Esophagus muscularis mucosa (tissue), 4 donors: Measurements from ENCODE around the gene SMLR1. TPM values are rescaled to one million over a fixed set of nuclear protein-coding genes. Genes with fewer than 3 reads are reported as not detected.

Experiments used
- DNase-seq: peaks from one replicate; pipeline ENCODE4 v3.0.0-alpha.2; 2017; ENCODE audit errors: extremely low spot score
- H3K27ac ChIP-seq, 4 donors: fragments of 200-600 bp; sonication (generic); replicated peaks in 1 of 4; 1 replicate in 3 of 4; 2 replicates in 1 of 4; pipeline ENCODE4 v1.5.1; 2016 to 2019; ENCODE audit warnings: mild to moderate bottlenecking in 1 of 4
- H3K27me3 ChIP-seq, 4 donors: fragments of 200-600 bp; sonication (generic); one replicate each; pipeline versions ENCODE4 v1.5.1 to v1.6.0; 2016 to 2019
- H3K36me3 ChIP-seq, 4 donors: fragments of 200-600 bp; sonication (generic); one replicate each; pipeline ENCODE4 v1.5.1; 2016 to 2019
- H3K4me1 ChIP-seq, 4 donors: fragments of 200-600 bp; sonication (generic); one replicate each; pipeline ENCODE4 v1.5.1; 2016 to 2019
- H3K4me3 ChIP-seq, 4 donors: fragments of 200-600 bp; sonication (generic); 1 replicate in 2 of 4; 2 replicates in 2 of 4; pipeline ENCODE4 v1.5.1; 2016 to 2019; ENCODE audit warnings: mild to moderate bottlenecking in 4 of 4, moderate library complexity in 1 of 4
- H3K9me3 ChIP-seq, 4 donors: fragments of 200-600 bp; sonication (generic); 1 replicate in 3 of 4; 2 replicates in 1 of 4; pipeline ENCODE4 v1.5.1; 2016 to 2019
- EP300 ChIP-seq: sonication (generic); formaldehyde crosslinking; IDR thresholded peaks from one replicate; pipeline ENCODE4 v1.6.1; 2017; ENCODE audit warnings: antibody characterized with exemption
- POLR2A ChIP-seq: fragments of 450-650 bp; IDR thresholded peaks from one replicate; pipeline ENCODE4 v1.6.1; 2017; ENCODE audit warnings: antibody characterized with exemption, moderate library complexity, mild to moderate bottlenecking, low read depth
- POLR2AphosphoS5 ChIP-seq, 2 donors: sonication (generic); formaldehyde crosslinking; IDR thresholded peaks; one replicate each; pipeline ENCODE4 v1.6.1; 2017; ENCODE audit warnings: antibody characterized with exemption in 2 of 2
- WGBS: methylation state at CpG from one replicate; pipeline ENCODE4 v1.1.5; 2018; 5-methylcytosine and 5-hydroxymethylcytosine counted together
- intact Hi-C: fragments of 100-400 bp; cut with DNase I; formaldehyde crosslinking; loops from one replicate; pipeline ENCODE4 v1.15.1; 2023
- total RNA-seq, 4 donors: library from RNA; depleted of rRNA; stranded (reverse); fragments of >200 nt; gene quantifications; one replicate each; pipeline versions ENCODE4 v1.1.0 to v1.2.1, GENCODE V29; 2016
- TF ChIP-seq, protein P1 (sequence below), 3 experiments: fragments of 200-600 bp in 2 of 3; fragments of 450-650 bp in 1 of 3; sonication (generic) in 2 of 3; IDR thresholded peaks; one replicate each; pipeline ENCODE4 v1.5.1; 2017 to 2019; ENCODE audit warnings: antibody characterized with exemption in 3 of 3, mild to moderate bottlenecking in 2 of 3, moderate library complexity in 1 of 3

Gene SMLR1
- total RNA-seq, 4 donors from 2014 or later, result not detected

DNA sequence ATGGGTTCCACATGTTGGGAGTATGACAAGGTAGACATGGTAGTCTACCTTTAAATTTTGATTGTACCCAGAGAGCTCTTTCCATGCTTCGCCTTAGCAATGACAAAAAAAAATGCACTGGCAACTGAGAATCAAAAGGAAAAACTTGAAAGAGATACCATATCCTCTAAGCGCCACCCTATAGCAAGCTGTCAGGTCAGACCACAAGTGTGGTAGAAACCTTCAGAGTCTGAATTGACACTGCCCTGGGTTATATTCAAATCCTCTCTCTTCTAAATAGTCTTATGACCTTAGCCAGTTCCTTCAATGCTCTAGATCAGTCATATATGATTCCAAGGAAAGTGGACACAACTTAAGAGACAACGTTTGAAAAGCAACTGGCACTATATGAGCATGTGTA, 45.6 kb upstream of the SMLR1 start:
- Histone ChIP-seq H3K4me1 (peaks cover 0 to 18% (median 6%) of the 10 kb centered on the region in 4 donors), H3K9me3 (no peaks in the 10 kb centered on the region), H3K27me3 (no peaks in the 10 kb centered on the region), H3K36me3 (no peaks in the 10 kb centered on the region), H3K4me3 (no peak overlapping the region), H3K27ac (no peak overlapping the region)
- WGBS, result 92% methylated on average over 3 of the region's 3 CpGs
- DNase-seq, result no peak
- TF ChIP-seq, protein P1, sequence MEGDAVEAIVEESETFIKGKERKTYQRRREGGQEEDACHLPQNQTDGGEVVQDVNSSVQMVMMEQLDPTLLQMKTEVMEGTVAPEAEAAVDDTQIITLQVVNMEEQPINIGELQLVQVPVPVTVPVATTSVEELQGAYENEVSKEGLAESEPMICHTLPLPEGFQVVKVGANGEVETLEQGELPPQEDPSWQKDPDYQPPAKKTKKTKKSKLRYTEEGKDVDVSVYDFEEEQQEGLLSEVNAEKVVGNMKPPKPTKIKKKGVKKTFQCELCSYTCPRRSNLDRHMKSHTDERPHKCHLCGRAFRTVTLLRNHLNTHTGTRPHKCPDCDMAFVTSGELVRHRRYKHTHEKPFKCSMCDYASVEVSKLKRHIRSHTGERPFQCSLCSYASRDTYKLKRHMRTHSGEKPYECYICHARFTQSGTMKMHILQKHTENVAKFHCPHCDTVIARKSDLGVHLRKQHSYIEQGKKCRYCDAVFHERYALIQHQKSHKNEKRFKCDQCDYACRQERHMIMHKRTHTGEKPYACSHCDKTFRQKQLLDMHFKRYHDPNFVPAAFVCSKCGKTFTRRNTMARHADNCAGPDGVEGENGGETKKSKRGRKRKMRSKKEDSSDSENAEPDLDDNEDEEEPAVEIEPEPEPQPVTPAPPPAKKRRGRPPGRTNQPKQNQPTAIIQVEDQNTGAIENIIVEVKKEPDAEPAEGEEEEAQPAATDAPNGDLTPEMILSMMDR (IDR thresholded peaks at IDR 0.05), result no peak
- no peak for TF ChIP-seq POLR2AphosphoS5 (IDR thresholded peaks at IDR 0.05)
- no peak for TF ChIP-seq POLR2A
- TF ChIP-seq EP300, result no peak
- intact Hi-C loops, result no loop called here

DNA sequence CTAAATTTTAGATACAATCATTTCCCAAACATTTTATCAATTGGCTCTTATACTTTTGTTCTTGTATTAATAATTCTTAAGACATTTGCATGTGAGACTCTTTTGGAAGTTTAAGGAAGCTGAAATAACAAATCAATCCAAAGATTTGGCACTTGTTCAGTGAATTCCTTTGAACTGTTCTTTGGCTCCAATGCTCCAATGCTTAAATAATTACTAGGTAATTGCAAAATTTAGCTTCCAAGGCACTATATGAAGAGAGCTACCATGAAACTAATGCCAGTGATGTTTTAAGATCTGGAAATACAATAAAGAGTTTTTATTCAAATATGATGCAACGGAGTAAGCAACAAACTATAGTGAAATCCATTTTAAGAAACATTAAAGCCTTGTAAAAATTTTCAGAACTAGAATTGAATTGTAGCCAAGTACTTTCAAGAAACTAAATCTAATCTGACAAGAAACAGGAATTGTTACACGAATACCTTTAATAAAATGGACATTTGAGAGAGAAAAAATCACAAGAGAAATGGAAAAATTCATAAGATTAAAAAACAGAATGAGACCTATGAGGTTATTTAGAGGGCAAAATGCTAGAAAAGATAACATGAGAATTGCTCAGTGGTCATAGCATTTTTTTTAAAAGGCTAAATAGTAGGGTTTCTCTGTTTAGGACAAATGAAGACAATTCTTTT, 43.6 kb upstream of the SMLR1 start:
- WGBS, result 47% methylated on average over 2 of the region's 2 CpGs
- TF ChIP-seq, protein P1 (IDR thresholded peaks at IDR 0.05), result no peak
- TF ChIP-seq POLR2AphosphoS5 (IDR thresholded peaks at IDR 0.05), result no peak
- TF ChIP-seq EP300, result no peak
- no peak for TF ChIP-seq POLR2A
- H3K4me1 ChIP-seq, result peaks cover 0 to 15% (median 6%) of the 10 kb centered on the region in 4 donors
- H3K4me3 ChIP-seq, result no peak overlapping the region
- H3K9me3 ChIP-seq, result no peaks in the 10 kb centered on the region
- no peak for DNase-seq
- no peak overlapping the region for H3K27ac ChIP-seq
- no peaks in the 10 kb centered on the region for H3K27me3 ChIP-seq
- H3K36me3 ChIP-seq, result no peaks in the 10 kb centered on the region
- intact Hi-C loops, result no loop called here

DNA sequence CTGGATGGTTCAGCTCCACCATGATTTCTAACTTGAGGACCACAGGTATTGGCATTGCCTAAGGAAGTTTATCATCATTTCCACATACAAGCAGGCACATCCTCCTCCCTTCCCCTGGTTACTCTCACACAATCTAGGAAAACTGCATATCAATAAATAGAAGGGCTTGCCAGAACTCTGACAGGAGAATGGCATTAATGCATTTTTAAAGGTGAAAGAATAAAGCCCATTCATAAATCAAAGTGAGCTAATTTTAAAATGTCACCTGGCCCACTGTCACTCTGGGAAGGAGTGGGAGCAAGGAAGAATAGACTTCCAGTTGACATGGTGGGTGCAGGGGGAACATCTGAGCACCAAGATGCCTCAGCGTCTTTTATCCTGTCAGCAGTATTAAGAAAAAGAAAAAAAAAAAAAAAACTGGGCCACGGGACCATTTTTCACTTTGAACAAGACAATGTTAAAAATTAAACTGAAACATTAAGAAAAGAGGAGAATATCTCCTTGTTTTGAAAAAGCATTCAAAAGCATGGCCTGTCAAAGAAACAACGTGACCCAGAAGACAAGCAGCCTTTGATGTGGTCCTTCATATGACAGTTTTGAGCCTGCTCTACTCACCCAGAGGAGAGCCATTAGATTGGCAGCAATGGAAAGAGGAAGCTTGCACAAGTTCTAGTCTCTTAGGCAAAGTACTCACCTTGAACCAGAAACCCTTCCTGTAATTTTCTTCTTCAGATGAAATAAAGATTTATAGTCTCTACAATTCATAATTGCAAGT, 39.3 kb upstream of the SMLR1 start:
- Histone ChIP-seq H3K4me1 (no peaks in the 10 kb centered on the region), H3K27ac (no peak overlapping the region), H3K36me3 (no peaks in the 10 kb centered on the region), H3K4me3 (no peak overlapping the region), H3K9me3 (no peaks in the 10 kb centered on the region), H3K27me3 (no peaks in the 10 kb centered on the region)
- 90% methylated on average over 3 of the region's 3 CpGs for WGBS
- no peak for DNase-seq
- intact Hi-C loops, result no loop called here
- TF ChIP-seq, protein P1 (IDR thresholded peaks at IDR 0.05), result no peak
- TF ChIP-seq EP300 (no peak), POLR2AphosphoS5 (IDR thresholded peaks at IDR 0.05) (no peak), POLR2A (no peak)

DNA sequence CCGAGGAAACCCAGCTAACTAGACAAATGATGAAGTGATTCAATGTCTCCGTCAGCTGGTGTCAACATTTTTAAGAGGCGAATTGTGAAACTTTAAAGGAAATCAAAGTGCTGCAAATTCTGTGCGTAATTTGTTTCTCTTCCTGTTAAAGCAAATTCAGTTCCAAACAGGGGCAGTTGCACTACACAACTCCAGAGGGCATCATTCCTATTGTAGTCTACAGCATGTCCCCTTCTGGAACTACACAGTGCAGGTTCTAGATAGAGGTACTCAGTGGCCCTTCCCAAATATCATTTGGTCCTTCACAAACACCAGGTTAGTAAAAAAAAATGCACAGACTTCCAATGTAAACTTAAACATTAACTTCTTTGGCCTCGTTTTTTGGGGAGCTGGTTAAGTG, 38.3 kb upstream of the SMLR1 start:
- no peak for DNase-seq
- H3K36me3 ChIP-seq, result no peaks in the 10 kb centered on the region
- TF ChIP-seq POLR2AphosphoS5 (IDR thresholded peaks at IDR 0.05) (no peak), POLR2A (no peak), EP300 (no peak)
- TF ChIP-seq, protein P1 (IDR thresholded peaks at IDR 0.05), result no peak
- H3K4me1 ChIP-seq, result no peaks in the 10 kb centered on the region
- no peaks in the 10 kb centered on the region for H3K9me3 ChIP-seq
- no peak overlapping the region for H3K4me3 ChIP-seq
- 78% methylated on average over 5 of the region's 5 CpGs for WGBS
- intact Hi-C loops, result no loop called here
- H3K27ac ChIP-seq, result no peak overlapping the region
- H3K27me3 ChIP-seq, result no peaks in the 10 kb centered on the region
